Measurements from ENCODE around the gene PABPC3.

PABPC3 gene

GRCh38 chr13:25112695-25113255 lies 16.8 kb downstream of the PABPC3 start:
- no peaks in the 10 kb centered on the region for H3K9me3 Mint-ChIP-seq
- H3K4me1 Mint-ChIP-seq = peaks cover 6% of the 10 kb centered on the region
- no peak for TF ChIP-seq CTCF (IDR thresholded peaks at IDR 0.05; ENCODE audit: unreplicated experiment in 3 of 3)
- no peaks in the 10 kb centered on the region for H3K36me3 Mint-ChIP-seq (ENCODE audit: low read depth)
- peaks cover 21% of the 10 kb centered on the region for H3K27me3 Mint-ChIP-seq (ENCODE audit: low read depth)
- H3K27ac Mint-ChIP-seq = no peak overlapping the region
- H3K4me3 Mint-ChIP-seq = no peak overlapping the region

GRCh38 chr13:25114220-25114619 lies 18.3 kb downstream of the PABPC3 start:
- H3K27me3 Mint-ChIP-seq (ENCODE audit: low read depth) = peaks cover 23% of the 10 kb centered on the region
- H3K4me3 Mint-ChIP-seq = no peak overlapping the region
- TF ChIP-seq CTCF (IDR thresholded peaks at IDR 0.05; ENCODE audit: unreplicated experiment in 3 of 3) = peak; percentile 88 to 91 (median 89)
- no peaks in the 10 kb centered on the region for H3K9me3 Mint-ChIP-seq
- H3K36me3 Mint-ChIP-seq (ENCODE audit: low read depth) = no peaks in the 10 kb centered on the region
- H3K27ac Mint-ChIP-seq = no peak overlapping the region
- H3K4me1 Mint-ChIP-seq = peaks cover 6% of the 10 kb centered on the region

- no peak overlapping the region for H3K27ac Mint-ChIP-seq
- H3K27me3 Mint-ChIP-seq (ENCODE audit: low read depth) = peaks cover 23% of the 10 kb centered on the region
- H3K9me3 Mint-ChIP-seq = no peaks in the 10 kb centered on the region
- peaks cover 6% of the 10 kb centered on the region for H3K4me1 Mint-ChIP-seq
- H3K4me3 Mint-ChIP-seq = no peak overlapping the region
- no peak for TF ChIP-seq CTCF (IDR thresholded peaks at IDR 0.05; ENCODE audit: unreplicated experiment in 3 of 3)
- no peaks in the 10 kb centered on the region for H3K36me3 Mint-ChIP-seq (ENCODE audit: low read depth)
Observed at GRCh38 chr13:25116044-25116443, 20.1 kb downstream of the PABPC3 start.

GRCh38 chr13:25117312-25117711 lies 21.4 kb downstream of the PABPC3 start:
- H3K9me3 Mint-ChIP-seq = peaks cover 9% of the 10 kb centered on the region
- H3K4me3 Mint-ChIP-seq = no peak overlapping the region
- no peak overlapping the region for H3K27ac Mint-ChIP-seq
- no peaks in the 10 kb centered on the region for H3K36me3 Mint-ChIP-seq (ENCODE audit: low read depth)
- peaks cover 6% of the 10 kb centered on the region for H3K4me1 Mint-ChIP-seq
- peaks cover 20% of the 10 kb centered on the region for H3K27me3 Mint-ChIP-seq (ENCODE audit: low read depth)
- no peak for TF ChIP-seq CTCF (IDR thresholded peaks at IDR 0.05; ENCODE audit: unreplicated experiment in 3 of 3)

- no peak overlapping the region for H3K27ac Mint-ChIP-seq
- H3K36me3 Mint-ChIP-seq (ENCODE audit: low read depth) = no peaks in the 10 kb centered on the region
- H3K9me3 Mint-ChIP-seq = peaks cover 14% of the 10 kb centered on the region
- peaks cover 20% of the 10 kb centered on the region for H3K27me3 Mint-ChIP-seq (ENCODE audit: low read depth)
- H3K4me1 Mint-ChIP-seq = peaks cover 6% of the 10 kb centered on the region
- TF ChIP-seq CTCF (IDR thresholded peaks at IDR 0.05; ENCODE audit: unreplicated experiment in 3 of 3) = no peak
- no peak overlapping the region for H3K4me3 Mint-ChIP-seq
Observed at GRCh38 chr13:25118378-25118905, 22.5 kb downstream of the PABPC3 start.

GRCh38 chr13:25130944-25131343 lies 35.0 kb downstream of the PABPC3 start:
- TF ChIP-seq CTCF (IDR thresholded peaks at IDR 0.05; ENCODE audit: unreplicated experiment in 3 of 3) = no peak
- H3K36me3 Mint-ChIP-seq (ENCODE audit: low read depth) = no peaks in the 10 kb centered on the region
- no peak overlapping the region for H3K4me3 Mint-ChIP-seq
- H3K9me3 Mint-ChIP-seq = peaks cover 8% of the 10 kb centered on the region
- no peak overlapping the region for H3K27ac Mint-ChIP-seq
- H3K4me1 Mint-ChIP-seq = peaks cover 14% of the 10 kb centered on the region
- H3K27me3 Mint-ChIP-seq (ENCODE audit: low read depth) = peaks cover 5% of the 10 kb centered on the region
